ENCODE results near the gene CFAP52.
"Not testable (repeated sequence)": the region's sequence is repeated elsewhere in the genome, so short reads cannot be mapped to it uniquely, and the experiment has no call there.

The CFAP52 gene

GRCh38 chr17:9645851-9646545 lies 69.6 kb downstream of the CFAP52 start:
- DNase-seq (ENCODE audit: low spot score) = peak; percentile 22

- no peak for DNase-seq (ENCODE audit: low spot score)
Observed at GRCh38 chr17:9646546-9646885, 70.1 kb downstream of the CFAP52 start.

- no peak for DNase-seq (ENCODE audit: low spot score)
Observed at GRCh38 chr17:9647014-9647413, 70.6 kb downstream of the CFAP52 start.

- no peak for DNase-seq (ENCODE audit: low spot score)
Observed at GRCh38 chr17:9648521-9649110, 72.2 kb downstream of the CFAP52 start.

- no peak for DNase-seq (ENCODE audit: low spot score)
Observed at GRCh38 chr17:9658593-9659211, 82.3 kb downstream of the CFAP52 start.

GRCh38 chr17:9661027-9661426 lies 84.6 kb downstream of the CFAP52 start:
- DNase-seq (ENCODE audit: low spot score) = no peak

GRCh38 chr17:9663511-9663910 lies 87.1 kb downstream of the CFAP52 start:
- DNase-seq (ENCODE audit: low spot score) = not testable (repeated sequence)

- no peak for DNase-seq (ENCODE audit: low spot score)
Observed at GRCh38 chr17:9666461-9667050, 90.1 kb downstream of the CFAP52 start.

GRCh38 chr17:9668517-9668916 lies 92.1 kb downstream of the CFAP52 start:
- DNase-seq (ENCODE audit: low spot score) = no peak

GRCh38 chr17:9669551-9670008 lies 93.1 kb downstream of the CFAP52 start:
- no peak for DNase-seq (ENCODE audit: low spot score)

GRCh38 chr17:9670596-9670995 lies 94.2 kb downstream of the CFAP52 start:
- no peak for DNase-seq (ENCODE audit: low spot score)

- no peak for DNase-seq (ENCODE audit: low spot score)
Observed at GRCh38 chr17:9671559-9671958, 95.1 kb downstream of the CFAP52 start.

- DNase-seq (ENCODE audit: low spot score) = no peak
Observed at GRCh38 chr17:9672266-9672665, 95.8 kb downstream of the CFAP52 start.

GRCh38 chr17:9672691-9673090 lies 96.2 kb downstream of the CFAP52 start:
- no peak for DNase-seq (ENCODE audit: low spot score)

GRCh38 chr17:9676084-9676483 lies 99.6 kb downstream of the CFAP52 start:
- DNase-seq (ENCODE audit: low spot score) = no peak

GRCh38 chr17:9676820-9677310 lies 100.4 kb downstream of the CFAP52 start:
- DNase-seq (ENCODE audit: low spot score) = no peak

GRCh38 chr17:9677411-9677810 lies 101.0 kb downstream of the CFAP52 start:
- no peak for DNase-seq (ENCODE audit: low spot score)

GRCh38 chr17:9677896-9678295 lies 101.5 kb downstream of the CFAP52 start:
- DNase-seq (ENCODE audit: low spot score) = no peak

GRCh38 chr17:9684955-9685621 lies 108.6 kb downstream of the CFAP52 start:
- DNase-seq (ENCODE audit: low spot score) = no peak

Data from germinal center (tissue), 1 donor.